ENCODE data around the gene FAM180B. TPM values are rescaled to one million over a fixed set of nuclear protein-coding genes. Genes with fewer than 3 reads are reported as not detected.

Gene FAM180B
- total and polyA plus RNA-seq, 2 of the 8 experiments (the other 6 are each of a cell fraction or from before 2014, with no cell fraction given) = 0.09 TPM; not detected in 1

DNA sequence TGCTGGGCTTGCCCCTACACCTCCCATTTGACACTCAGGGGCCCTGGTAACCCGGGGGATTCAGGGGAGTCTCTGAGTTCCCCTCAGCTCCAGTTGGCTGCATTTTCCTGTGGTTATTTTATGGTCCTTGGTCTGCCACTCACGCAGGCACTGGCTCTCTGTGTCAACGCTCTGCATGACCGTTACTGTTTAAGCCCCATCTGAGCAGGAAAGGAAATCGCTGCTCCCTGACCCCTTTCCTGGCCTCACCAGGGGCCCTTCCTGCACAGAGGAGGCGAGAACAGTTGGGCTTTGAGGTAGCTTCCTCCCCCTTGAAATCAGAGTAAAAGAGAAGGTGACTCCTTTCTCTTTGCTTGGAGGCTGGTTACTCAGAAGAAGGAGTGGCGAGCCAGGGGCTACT lies 5.3 kb downstream of the FAM180B start (continued):
- TF ChIP-seq CTBP2 (IDR thresholded peaks at IDR 0.05; ENCODE audit: borderline replicate concordance, insufficient read depth, insufficient read length, low read length) = no peak
- no peak for TF ChIP-seq ATF2 (IDR thresholded peaks at IDR 0.05; ENCODE audit: low read length)
